NCI-H82 treated with DMSO at 0.1 percent for 48 hours (cell line): ENCODE measurements around the gene SPRR2G.
"Not testable (repeated sequence)": the region's sequence is repeated elsewhere in the genome, so short reads cannot be mapped to it uniquely, and the experiment has no call there.

Experiments
- DNase-seq: peaks from one replicate; lab custom pipeline; 2025; ENCODE audit not compliant: unreplicated experiment; lab: John Stamatoyannopoulos, UW

The SPRR2G gene

GRCh38 chr1:153115264-153115663 lies 35.4 kb downstream of the SPRR2G start:
- not testable (repeated sequence) for DNase-seq

GRCh38 chr1:153113416-153113815 lies 37.3 kb downstream of the SPRR2G start, which contains the start of gene SPRR2F:
Gene SPRR2F (minus strand): TSS chr1:153113516. CDS start chr1:153112733, 783 bp downstream.
- DNase-seq = no peak

DNA sequence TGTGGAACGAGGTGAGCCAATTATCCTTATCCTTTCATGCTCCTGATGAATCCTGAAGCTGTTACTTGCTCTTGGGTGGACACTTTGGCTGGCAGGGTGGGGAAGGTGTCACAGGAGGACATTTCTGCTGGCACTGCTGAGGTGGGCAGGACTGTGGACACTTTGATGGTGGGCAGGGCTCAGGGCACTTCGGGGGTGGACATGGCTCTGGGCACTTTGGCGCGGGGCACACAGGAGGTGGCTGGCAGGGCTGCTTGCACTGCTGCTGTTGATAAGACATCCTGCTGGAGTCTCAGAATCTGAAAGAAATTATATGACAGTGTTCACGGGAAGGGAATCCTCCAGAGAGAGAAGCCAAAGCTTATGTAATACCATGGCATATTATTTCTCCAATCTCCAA lies 38.2 kb downstream of the SPRR2G start:
- DNase-seq = not testable (repeated sequence)

DNA sequence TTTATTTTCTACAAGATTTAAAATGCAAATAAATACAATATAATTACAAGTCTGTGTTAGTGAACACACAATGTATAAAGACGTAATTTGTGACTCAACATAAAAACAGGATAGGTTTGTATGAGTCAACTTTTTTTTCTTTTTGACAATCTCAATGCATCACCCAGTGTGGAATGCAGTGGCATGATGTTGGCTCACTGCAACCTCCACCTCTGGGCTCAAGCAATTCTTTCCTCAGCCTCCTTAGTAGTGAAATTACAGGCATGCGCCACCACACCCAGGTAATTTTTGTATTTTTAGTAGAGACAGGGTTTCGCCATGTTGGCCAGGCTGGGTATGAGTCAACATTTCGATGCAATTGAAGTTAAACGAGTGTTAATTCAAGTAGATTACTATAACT lies 50.4 kb downstream of the SPRR2G start:
- DNase-seq = no peak
